T-helper 17 cell (primary cell): ENCODE results near the gene UGT1A5. TPM values are rescaled to one million over a fixed set of nuclear protein-coding genes. Genes with fewer than 3 reads are reported as not detected.

Experiments
- ATAC-seq: fragments of 150-1000 bp; cut with Tn5 transposase; 2 replicates; pipeline ENCODE4 v1.10.0; 2021; ENCODE audit warnings: mild to moderate bottlenecking, moderate library complexity
- DNase-seq, 3 donors: peaks; one replicate each; pipeline versions ENCODE4 v3.0.0 to v3.0.0-alpha.2; 2020 to 2021
- H3K9me3 ChIP-seq: one replicate; pipeline ENCODE4 v1.7.0; 2013; ENCODE audit warnings: low read length, mild to moderate bottlenecking; ENCODE audit not compliant: control insufficient read depth, poor library complexity, severe bottlenecking
- H3K27ac Mint-ChIP-seq: one replicate; pipeline ENCODE4 v1.8.0; 2022; ENCODE audit warnings: mild to moderate bottlenecking, moderate library complexity, mixed read lengths
- H3K27me3 Mint-ChIP-seq: one replicate; pipeline ENCODE4 v1.8.0; 2022; ENCODE audit warnings: mixed read lengths
- H3K36me3 Mint-ChIP-seq: one replicate; pipeline ENCODE4 v1.8.0; 2022; ENCODE audit warnings: low read depth, mixed read lengths
- H3K4me1 Mint-ChIP-seq: one replicate; pipeline ENCODE4 v1.8.0; 2022; ENCODE audit warnings: mild to moderate bottlenecking, mixed read lengths
- H3K4me3 Mint-ChIP-seq: one replicate; pipeline ENCODE4 v1.8.0; 2022; ENCODE audit warnings: mild to moderate bottlenecking, moderate library complexity, mixed read lengths
- total RNA-seq, 4 donors: library from RNA in 2 of 4; stranded (reverse) in 2 of 4; gene quantifications; one replicate each; pipeline ENCODE4 v1.2.3 and lab custom pipeline; 2022 to 2026

UGT1A5 gene
- total RNA-seq, 2 donors from 2014 or later: not detected

GRCh38 chr2:233761040-233761769 lies 48.5 kb downstream of the UGT1A5 start:
- Mint-ChIP-seq H3K27ac (no peak overlapping the region), H3K27me3 (peaks cover 37% of the 10 kb centered on the region), H3K36me3 (peaks cover 2% of the 10 kb centered on the region), H3K4me3 (no peak overlapping the region), H3K4me1 (no peaks in the 10 kb centered on the region)
- ATAC-seq: no peak
- no peak for DNase-seq
- no peaks in the 10 kb centered on the region for H3K9me3 ChIP-seq

GRCh38 chr2:233764264-233764663 lies 51.6 kb downstream of the UGT1A5 start:
- H3K9me3 ChIP-seq: no peaks in the 10 kb centered on the region
- H3K27ac Mint-ChIP-seq: no peak overlapping the region
- no peak for ATAC-seq
- peaks cover 3% of the 10 kb centered on the region for H3K36me3 Mint-ChIP-seq
- DNase-seq: no peak
- H3K27me3 Mint-ChIP-seq: peaks cover 60% of the 10 kb centered on the region
- H3K4me1 Mint-ChIP-seq: no peaks in the 10 kb centered on the region
- no peak overlapping the region for H3K4me3 Mint-ChIP-seq

DNA sequence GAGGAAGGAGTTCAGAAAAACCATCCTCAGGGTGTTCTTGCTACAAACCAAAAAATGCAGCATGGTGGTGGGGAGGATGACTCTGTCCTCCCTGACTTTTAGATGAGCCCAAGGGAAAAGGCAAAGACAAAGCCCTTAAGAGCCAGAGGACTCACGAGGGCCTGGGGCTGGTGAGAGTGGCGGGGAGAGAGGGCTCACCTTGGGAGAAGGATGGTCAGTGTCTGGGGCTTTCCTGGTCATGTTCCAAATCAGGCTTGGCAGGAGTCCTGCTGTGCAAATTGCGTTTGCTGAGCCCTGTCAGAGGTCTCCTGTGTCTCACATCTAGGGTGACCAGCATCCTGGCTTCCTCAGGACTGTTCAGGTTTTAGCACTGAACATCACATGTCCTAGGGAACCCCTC lies 52.1 kb downstream of the UGT1A5 start:
- Mint-ChIP-seq H3K36me3 (peaks cover 4% of the 10 kb centered on the region), H3K27me3 (peaks cover 65% of the 10 kb centered on the region), H3K4me3 (no peak overlapping the region), H3K27ac (no peak overlapping the region), H3K4me1 (no peaks in the 10 kb centered on the region)
- H3K9me3 ChIP-seq: no peaks in the 10 kb centered on the region
- DNase-seq: no peak
- no peak for ATAC-seq

GRCh38 chr2:233766416-233766815 lies 53.7 kb downstream of the UGT1A5 start:
- no peak for ATAC-seq
- Mint-ChIP-seq H3K4me1 (no peaks in the 10 kb centered on the region), H3K4me3 (no peak overlapping the region), H3K36me3 (peaks cover 4% of the 10 kb centered on the region), H3K27me3 (peaks cover 64% of the 10 kb centered on the region), H3K27ac (no peak overlapping the region)
- DNase-seq: no peak
- no peaks in the 10 kb centered on the region for H3K9me3 ChIP-seq

GRCh38 chr2:233768076-233768475 lies 55.4 kb downstream of the UGT1A5 start:
- no peak overlapping the region for H3K4me3 Mint-ChIP-seq
- no peak for DNase-seq
- no peak for ATAC-seq
- no peaks in the 10 kb centered on the region for H3K9me3 ChIP-seq
- H3K27me3 Mint-ChIP-seq: peaks cover 58% of the 10 kb centered on the region
- H3K4me1 Mint-ChIP-seq: no peaks in the 10 kb centered on the region
- H3K27ac Mint-ChIP-seq: no peak overlapping the region
- H3K36me3 Mint-ChIP-seq: peaks cover 4% of the 10 kb centered on the region

GRCh38 chr2:233769260-233769659 lies 56.6 kb downstream of the UGT1A5 start:
- Mint-ChIP-seq H3K4me3 (no peak overlapping the region), H3K4me1 (no peaks in the 10 kb centered on the region), H3K27ac (no peak overlapping the region), H3K36me3 (peaks cover 4% of the 10 kb centered on the region), H3K27me3 (peaks cover 50% of the 10 kb centered on the region)
- ATAC-seq (no peak), DNase-seq (no peak)
- no peaks in the 10 kb centered on the region for H3K9me3 ChIP-seq

DNA sequence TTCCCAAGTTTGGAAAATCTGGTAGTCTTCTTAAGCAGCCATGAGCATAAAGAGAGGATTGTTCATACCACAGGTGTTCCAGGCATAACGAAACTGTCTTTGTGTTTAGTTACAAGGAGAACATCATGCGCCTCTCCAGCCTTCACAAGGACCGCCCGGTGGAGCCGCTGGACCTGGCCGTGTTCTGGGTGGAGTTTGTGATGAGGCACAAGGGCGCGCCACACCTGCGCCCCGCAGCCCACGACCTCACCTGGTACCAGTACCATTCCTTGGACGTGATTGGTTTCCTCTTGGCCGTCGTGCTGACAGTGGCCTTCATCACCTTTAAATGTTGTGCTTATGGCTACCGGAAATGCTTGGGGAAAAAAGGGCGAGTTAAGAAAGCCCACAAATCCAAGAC lies 59.4 kb downstream of the UGT1A5 start:
- ATAC-seq (no peak), DNase-seq (no peak)
- H3K27ac Mint-ChIP-seq: no peak overlapping the region
- no peaks in the 10 kb centered on the region for H3K9me3 ChIP-seq
- H3K36me3 Mint-ChIP-seq: peaks cover 3% of the 10 kb centered on the region
- H3K4me1 Mint-ChIP-seq: no peaks in the 10 kb centered on the region
- H3K4me3 Mint-ChIP-seq: no peak overlapping the region
- H3K27me3 Mint-ChIP-seq: peaks cover 36% of the 10 kb centered on the region

- ATAC-seq: no peak
- Mint-ChIP-seq H3K4me3 (no peak overlapping the region), H3K27ac (no peak overlapping the region), H3K27me3 (peaks cover 32% of the 10 kb centered on the region), H3K36me3 (peaks cover 3% of the 10 kb centered on the region), H3K4me1 (no peaks in the 10 kb centered on the region)
- no peak for DNase-seq
- H3K9me3 ChIP-seq: no peaks in the 10 kb centered on the region
Measured at GRCh38 chr2:233772583-233772982, 59.9 kb downstream of the UGT1A5 start.

DNA sequence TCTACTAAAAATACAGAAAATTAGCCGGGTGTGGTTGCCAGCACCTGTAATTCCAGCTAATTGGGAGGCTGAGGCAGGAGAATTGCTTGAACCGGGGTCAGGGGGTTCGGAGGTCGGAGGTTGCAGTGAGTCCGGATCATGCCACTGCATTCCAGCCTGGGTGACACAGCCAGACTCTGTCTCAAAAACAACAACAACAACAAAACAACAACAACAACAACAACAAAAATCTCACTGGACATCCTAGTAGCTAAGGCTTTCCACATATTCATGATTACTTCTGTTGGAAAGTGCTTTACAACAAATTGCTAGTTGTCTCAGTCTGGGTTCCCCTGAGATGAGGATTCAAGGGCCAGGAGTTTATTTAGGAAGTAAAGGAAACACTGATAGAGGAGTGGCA lies 61.1 kb downstream of the UGT1A5 start:
- Mint-ChIP-seq H3K4me1 (no peaks in the 10 kb centered on the region), H3K36me3 (peaks cover 3% of the 10 kb centered on the region), H3K27me3 (peaks cover 31% of the 10 kb centered on the region), H3K4me3 (no peak overlapping the region), H3K27ac (no peak overlapping the region)
- H3K9me3 ChIP-seq: no peaks in the 10 kb centered on the region
- ATAC-seq (no peak), DNase-seq (no peak)

GRCh38 chr2:233775414-233775813 lies 62.7 kb downstream of the UGT1A5 start:
- DNase-seq: no peak
- H3K9me3 ChIP-seq: no peaks in the 10 kb centered on the region
- Mint-ChIP-seq H3K36me3 (no peaks in the 10 kb centered on the region), H3K4me3 (no peak overlapping the region), H3K4me1 (no peaks in the 10 kb centered on the region), H3K27ac (no peak overlapping the region), H3K27me3 (peaks cover 27% of the 10 kb centered on the region)
- no peak for ATAC-seq

- no peaks in the 10 kb centered on the region for H3K9me3 ChIP-seq
- Mint-ChIP-seq H3K4me1 (no peaks in the 10 kb centered on the region), H3K4me3 (no peak within 1 kb of the TSS), H3K27me3 (peaks cover 27% of the 10 kb centered on the region), H3K36me3 (no peaks in the 10 kb centered on the region), H3K27ac (no peak within 1 kb of the TSS)
- ATAC-seq (no peak), DNase-seq (no peak)
Measured at GRCh38 chr2:233778030-233778429, 65.3 kb downstream of the UGT1A5 start, which contains the start of gene MROH2A. TSS of gene MROH2A (plus strand) at chr2:233778330. CDS start at chr2:233779359, 1,029 bp downstream.

DNA sequence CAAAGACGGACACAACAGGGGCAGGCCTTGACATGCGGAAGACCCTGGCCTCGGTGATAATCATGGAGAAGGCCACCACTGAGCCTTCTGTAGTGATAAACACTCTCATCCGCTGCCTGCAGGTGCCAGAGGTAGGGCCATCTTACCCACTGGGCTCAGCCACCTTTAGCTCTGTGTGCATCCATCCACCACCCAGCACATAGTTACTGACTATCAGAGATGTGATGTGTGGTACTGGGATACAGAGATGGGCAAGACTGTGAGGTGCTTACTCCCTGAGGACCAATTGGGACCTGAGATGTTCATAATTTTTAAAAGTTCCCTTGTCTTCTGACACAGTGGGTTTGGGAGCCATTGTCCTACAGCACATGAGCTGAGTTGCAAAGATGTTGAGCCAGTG lies 67.0 kb downstream of the UGT1A5 start:
- Mint-ChIP-seq H3K27me3 (peaks cover 23% of the 10 kb centered on the region), H3K36me3 (no peaks in the 10 kb centered on the region)
- no peak for DNase-seq

DNA sequence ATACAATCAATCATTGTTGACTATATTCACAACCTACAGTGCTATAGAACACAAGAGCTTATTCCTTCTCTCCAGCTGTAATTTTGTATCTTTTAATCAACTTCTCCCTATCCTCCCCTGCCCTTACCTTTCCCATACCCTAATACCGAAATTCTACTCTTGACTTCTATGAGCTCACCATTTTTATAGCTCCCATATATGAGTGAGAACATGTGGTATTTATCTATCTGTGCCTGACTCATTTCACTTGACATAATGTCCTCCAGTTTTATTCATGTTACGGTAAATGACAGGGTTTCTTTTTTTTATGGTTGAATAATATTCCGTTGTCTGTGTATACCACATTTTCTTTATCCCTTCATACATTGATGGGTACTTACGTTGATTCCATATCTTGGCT lies 68.1 kb downstream of the UGT1A5 start:
- Mint-ChIP-seq H3K27ac (no peak overlapping the region), H3K4me3 (no peak overlapping the region), H3K4me1 (no peaks in the 10 kb centered on the region), H3K27me3 (peaks cover 14% of the 10 kb centered on the region), H3K36me3 (no peaks in the 10 kb centered on the region)
- H3K9me3 ChIP-seq: no peaks in the 10 kb centered on the region
- DNase-seq (no peak), ATAC-seq (no peak)

More for the DNA sequence above, 67.0 kb downstream of the UGT1A5 start:
- H3K27ac Mint-ChIP-seq: no peak overlapping the region
- H3K4me3 Mint-ChIP-seq: no peak overlapping the region
- H3K9me3 ChIP-seq: no peaks in the 10 kb centered on the region
- ATAC-seq: no peak
- no peaks in the 10 kb centered on the region for H3K4me1 Mint-ChIP-seq

DNA sequence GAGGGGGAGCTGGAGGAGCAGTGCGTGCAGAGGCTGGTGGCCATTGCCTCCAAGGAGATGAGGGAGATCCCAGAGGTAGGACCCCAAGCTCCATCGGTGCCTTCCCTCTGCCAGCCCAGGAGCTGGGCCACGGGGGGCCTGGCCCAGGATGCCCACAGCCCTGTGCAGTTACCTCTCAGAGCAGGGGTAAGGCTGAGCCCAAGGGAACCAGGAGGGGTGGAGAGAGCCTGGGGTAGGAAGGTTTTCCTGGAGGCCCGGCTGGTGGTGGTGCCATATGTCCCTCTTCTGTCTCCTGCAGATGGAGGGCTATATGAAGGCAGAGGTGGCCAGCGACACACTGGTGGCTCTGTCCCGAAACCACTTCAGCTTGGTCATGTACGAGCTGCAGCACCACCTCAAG lies 76.8 kb downstream of the UGT1A5 start:
- Mint-ChIP-seq H3K4me3 (no peak overlapping the region), H3K27me3 (peaks cover 11% of the 10 kb centered on the region), H3K4me1 (peaks cover 4% of the 10 kb centered on the region), H3K36me3 (no peaks in the 10 kb centered on the region), H3K27ac (no peak overlapping the region)
- no peaks in the 10 kb centered on the region for H3K9me3 ChIP-seq
- DNase-seq (no peak), ATAC-seq (no peak)
